ENCODE data around the gene ADARB2. TPM values are rescaled to one million over a fixed set of nuclear protein-coding genes. Genes with fewer than 3 reads are reported as not detected.
"Not testable (repeated sequence)": the region's sequence is repeated elsewhere in the genome, so short reads cannot be mapped to it uniquely, and the experiment has no call there.

The ADARB2 gene
- total and polyA plus RNA-seq, 10 of the 15 experiments (the other 5 are each of a cell fraction or from before 2014, with no cell fraction given), result 0.02 to 4.1 (median 0.76) TPM

GRCh38 chr10:1399431-1400100 is 337.8 kb downstream of the ADARB2 start (continued):
- no peak for TF ChIP-seq NFYA (IDR thresholded peaks at IDR 0.05; ENCODE audit: borderline replicate concordance, low read depth, low read length)
- no peak for TF ChIP-seq KDM1A (IDR thresholded peaks at IDR 0.05; ENCODE audit: borderline replicate concordance)
- no peak for TF ChIP-seq HDAC6 (IDR thresholded peaks at IDR 0.05; ENCODE audit: unreplicated experiment)
- TF ChIP-seq MYC (IDR thresholded peaks at IDR 0.05; ENCODE audit: insufficient read depth, insufficient read length, insufficient replicate concordance, low read length, severe bottlenecking), result no peak

GRCh38 chr10:1398626-1399410 is 338.5 kb downstream of the ADARB2 start:
- 62% methylated on average over 19 of the region's 19 CpGs for WGBS (ENCODE audit: insufficient coverage, insufficient replicate concordance, low lambda C conversion rate, missing lambda C conversion rate)
- ChIA-PET SMC1A (ENCODE audit: uncharacterized antibody, unreplicated experiment) (no interaction called here), RAD21 (ENCODE audit: unreplicated experiment) (no interaction called here)

GRCh38 chr10:1398116-1398515 is 339.2 kb downstream of the ADARB2 start:
- intact Hi-C loops (cut with micrococcal nuclease; ENCODE audit: unreplicated experiment); H3K4me1 ChIP-seq (ENCODE audit: control insufficient read depth, insufficient read depth, low read length); H3K9me3 ChIP-seq (replicated peaks; ENCODE audit: control insufficient read depth, insufficient read depth, low read length); DNase-seq (ENCODE audit: low read depth, low spot score); H4K20me1 ChIP-seq (ENCODE audit: control insufficient read depth, insufficient read depth); H3K27me3 ChIP-seq (replicated peaks in 1 of 2; ENCODE audit: control insufficient read depth in 2 of 2, insufficient read depth in 2 of 2, low read length in 1 of 2); H3K79me2 ChIP-seq (ENCODE audit: control insufficient read depth, insufficient read depth, low read length); RAD21 ChIA-PET (ENCODE audit: unreplicated experiment); H3K36me3 ChIP-seq (ENCODE audit: control insufficient read depth in 2 of 2, insufficient read depth in 2 of 2, low read length in 1 of 2); H3K9ac ChIP-seq (ENCODE audit: control insufficient read depth, insufficient read depth, low read length); FAIRE-seq; H3K4me3 ChIP-seq; SMC1A ChIA-PET (ENCODE audit: uncharacterized antibody, unreplicated experiment); POLR2A ChIA-PET; H2AFZ ChIP-seq (ENCODE audit: control insufficient read depth, low read depth, low read length); ATAC-seq; H3K4me2 ChIP-seq (ENCODE audit: control insufficient read depth, insufficient read depth); CTCF ChIA-PET; H3K27ac ChIP-seq (ENCODE audit: control insufficient read depth, insufficient read depth); in situ Hi-C loops (cut with MboI); BruUV-seq (replicated peaks): not testable (repeated sequence)
- WGBS (ENCODE audit: insufficient coverage, insufficient replicate concordance, low lambda C conversion rate, missing lambda C conversion rate), result 44% methylated on average over 14 of the region's 15 CpGs

More at GRCh38 chr10:1398626-1399410, 338.5 kb downstream of the ADARB2 start:
- Histone ChIP-seq H3K9me3 (replicated peaks; ENCODE audit: control insufficient read depth, insufficient read depth, low read length) (no peaks in the 10 kb centered on the region), H3K9ac (ENCODE audit: control insufficient read depth, insufficient read depth, low read length) (no peak overlapping the region), H3K4me1 (ENCODE audit: control insufficient read depth, insufficient read depth, low read length) (no peaks in the 10 kb centered on the region), H3K36me3 (ENCODE audit: control insufficient read depth in 2 of 2, insufficient read depth in 2 of 2, low read length in 1 of 2) (no peaks in the 10 kb centered on the region), H3K27me3 (replicated peaks in 1 of 2; ENCODE audit: control insufficient read depth in 2 of 2, insufficient read depth in 2 of 2, low read length in 1 of 2) (no peaks in the 10 kb centered on the region), H2AFZ (ENCODE audit: control insufficient read depth, low read depth, low read length) (no peak overlapping the region), H3K27ac (ENCODE audit: control insufficient read depth, insufficient read depth) (no peak overlapping the region), H3K4me2 (ENCODE audit: control insufficient read depth, insufficient read depth) (no peak overlapping the region), H3K79me2 (ENCODE audit: control insufficient read depth, insufficient read depth, low read length) (no peaks in the 10 kb centered on the region), H4K20me1 (ENCODE audit: control insufficient read depth, insufficient read depth) (no peaks in the 10 kb centered on the region), H3K4me3 (no peak overlapping the region)
- ChIA-PET CTCF (no interaction called here), POLR2A (no interaction called here)
- no peak for FAIRE-seq
- TF ChIP-seq SREBF2 (IDR thresholded peaks at IDR 0.05; ENCODE audit: low read length) (no peak), ZNF622 (IDR thresholded peaks at IDR 0.05) (no peak), TAF1 (IDR thresholded peaks at IDR 0.05; ENCODE audit: borderline replicate concordance, low read depth, low read length) (no peak), CBX3 (IDR thresholded peaks at IDR 0.05; ENCODE audit: borderline replicate concordance, low read depth) (no peak)
- intact Hi-C loops (cut with micrococcal nuclease; ENCODE audit: unreplicated experiment) (no loop called here), in situ Hi-C loops (cut with MboI) (no loop called here)
- ATAC-seq, result no peak
- no peak for DNase-seq (ENCODE audit: low read depth, low spot score)
- no TSS peak for BruUV-seq (replicated peaks)

All from GM12878 (cell line).